Measurements from ENCODE around the gene ARID1B. TPM values are rescaled to one million over a fixed set of nuclear protein-coding genes. Genes with fewer than 3 reads are reported as not detected.

The ARID1B gene
- total RNA-seq, 1 experiment from 2014 or later = 35.6 TPM

DNA sequence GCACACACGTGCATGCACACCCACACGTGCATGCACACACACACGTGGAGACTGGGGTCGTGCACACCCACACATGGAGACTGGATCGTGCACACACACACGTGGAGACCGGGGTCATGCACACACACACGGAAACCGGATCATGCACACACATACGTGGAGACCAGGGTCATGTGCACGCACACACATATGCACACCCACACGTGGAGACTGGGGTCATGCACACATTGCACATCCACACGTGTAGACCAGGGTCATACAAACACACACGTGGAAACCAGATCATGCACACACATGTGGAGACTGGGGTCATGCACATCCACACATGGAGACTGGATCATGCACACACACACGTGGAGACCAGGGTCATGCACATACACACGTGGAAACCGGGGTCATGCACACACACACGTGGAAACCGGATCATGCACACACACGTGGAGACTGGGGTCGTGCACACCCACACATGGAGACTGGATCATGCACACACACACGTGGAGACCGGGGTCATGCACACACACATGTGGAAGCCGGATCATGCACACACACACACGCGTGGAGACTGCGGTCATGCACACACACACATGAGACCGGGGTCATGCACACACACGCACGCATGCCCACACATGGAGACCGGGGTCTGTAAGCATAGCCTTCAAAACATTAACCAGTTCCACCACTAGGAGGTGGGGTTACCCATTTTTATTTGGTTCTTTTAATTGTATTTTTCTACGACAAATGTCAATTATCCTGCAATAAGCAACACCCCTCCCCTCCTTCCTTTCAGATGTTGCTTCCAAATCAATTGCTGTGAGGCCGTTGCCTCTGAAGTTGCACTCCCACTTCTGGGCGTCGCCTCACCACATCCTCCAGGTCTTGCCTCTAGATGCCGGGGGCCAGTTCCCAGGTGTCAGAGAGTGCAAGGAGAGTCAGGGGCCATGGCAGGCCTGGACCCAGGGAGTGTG lies 450.3 kb downstream of the ARID1B start:
- RAD21 ChIA-PET (ENCODE audit: low non-redundant PET in 1 of 2, low total read pairs in 2 of 2, uncharacterized antibody in 2 of 2, unreplicated experiment in 2 of 2) = no interaction called here
- no TSS peak for BruUV-seq (replicated peaks)
- Histone ChIP-seq H4K20me1 (ENCODE audit: insufficient read depth) (no peaks in the 10 kb centered on the region), H3K4me2 (ENCODE audit: low read length) (no peak overlapping the region; the same call in 1 of the 2 replicates), H3K9me2 (ENCODE audit: insufficient read depth) (no peaks in the 10 kb centered on the region), H3K4me1 (ENCODE audit: control insufficient read depth in 1 of 2, insufficient read depth in 2 of 2, low read length in 2 of 2) (peaks cover 3 to 9% of the 10 kb centered on the region in 2 experiments; a peak in 1 of 4 replicates), H3K79me2 (ENCODE audit: insufficient read depth, low read length) (no peaks in the 10 kb centered on the region), H2AFZ (ENCODE audit: low read depth, low read length, poor library complexity, severe bottlenecking) (no peak overlapping the region), H3K36me3 (ENCODE audit: control insufficient read depth in 1 of 2, insufficient read depth in 2 of 2, low read length in 2 of 2) (no peaks in the 10 kb centered on the region), H3K9ac (ENCODE audit: low read length) (no peak overlapping the region), H3K27ac (ENCODE audit: low read depth, low read length) (no peak overlapping the region), H3K9me3 (ENCODE audit: control insufficient read depth in 1 of 2, insufficient read depth in 1 of 2, low read depth in 1 of 2, low read length in 2 of 2) (no peaks in the 10 kb centered on the region), H3K27me3 (ENCODE audit: insufficient read depth, low read length) (no peaks in the 10 kb centered on the region), H3K4me3 (replicated peaks in 1 of 2; ENCODE audit: low read depth in 1 of 2, low read length in 2 of 2) (no peak overlapping the region)
- intact Hi-C loops (cut with micrococcal nuclease) = loop anchor here (1.0 kb wide), 1 partner anchor 47 kb away; no protein-coding TSS in a partner anchor
- DNase-seq (ENCODE audit: low read depth, low spot score) = no peak
- ATAC-seq = peak; percentile 75
- POLR2A ChIA-PET = no interaction called here
- peak; percentile 56 for TF ChIP-seq RAD21 (IDR thresholded peaks at IDR 0.05; ENCODE audit: low read depth)
- no peak for TF ChIP-seq CEBPB (IDR thresholded peaks at IDR 0.05; ENCODE audit: low read depth)
- TF ChIP-seq SRF (IDR thresholded peaks at IDR 0.05; ENCODE audit: low read depth) = no peak
- TF ChIP-seq SIN3A (IDR thresholded peaks at IDR 0.05; ENCODE audit: low read depth) = no peak
- no peak for TF ChIP-seq CBX3 (IDR thresholded peaks at IDR 0.05; ENCODE audit: low read depth)
- TF ChIP-seq FOSL1 (IDR thresholded peaks at IDR 0.05; ENCODE audit: low read depth) = no peak
- no peak for TF ChIP-seq EGR1 (IDR thresholded peaks at IDR 0.05; ENCODE audit: low read depth)
- TF ChIP-seq, protein P1, sequence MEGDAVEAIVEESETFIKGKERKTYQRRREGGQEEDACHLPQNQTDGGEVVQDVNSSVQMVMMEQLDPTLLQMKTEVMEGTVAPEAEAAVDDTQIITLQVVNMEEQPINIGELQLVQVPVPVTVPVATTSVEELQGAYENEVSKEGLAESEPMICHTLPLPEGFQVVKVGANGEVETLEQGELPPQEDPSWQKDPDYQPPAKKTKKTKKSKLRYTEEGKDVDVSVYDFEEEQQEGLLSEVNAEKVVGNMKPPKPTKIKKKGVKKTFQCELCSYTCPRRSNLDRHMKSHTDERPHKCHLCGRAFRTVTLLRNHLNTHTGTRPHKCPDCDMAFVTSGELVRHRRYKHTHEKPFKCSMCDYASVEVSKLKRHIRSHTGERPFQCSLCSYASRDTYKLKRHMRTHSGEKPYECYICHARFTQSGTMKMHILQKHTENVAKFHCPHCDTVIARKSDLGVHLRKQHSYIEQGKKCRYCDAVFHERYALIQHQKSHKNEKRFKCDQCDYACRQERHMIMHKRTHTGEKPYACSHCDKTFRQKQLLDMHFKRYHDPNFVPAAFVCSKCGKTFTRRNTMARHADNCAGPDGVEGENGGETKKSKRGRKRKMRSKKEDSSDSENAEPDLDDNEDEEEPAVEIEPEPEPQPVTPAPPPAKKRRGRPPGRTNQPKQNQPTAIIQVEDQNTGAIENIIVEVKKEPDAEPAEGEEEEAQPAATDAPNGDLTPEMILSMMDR (IDR thresholded peaks at IDR 0.05 in 2 of 3, conservative IDR thresholded peaks at IDR 0.05 in 1 of 3; ENCODE audit: borderline replicate concordance in 1 of 3, insufficient read depth in 1 of 3, low read depth in 2 of 3, low read length in 2 of 3) = peak; percentile 39 to 56 (median 43); a peak in 5 of 6 replicates
- CTCF ChIA-PET = no interaction called here
